HFFc6 (cell line): ENCODE measurements around the gene TREX2. TPM values are rescaled to one million over a fixed set of nuclear protein-coding genes. Genes with fewer than 3 reads are reported as not detected.

Experiments used
- DNase-seq: peaks from one replicate; pipeline ENCODE4 v3.0.0-alpha.2; 2018
- H3K27ac Mint-ChIP-seq: 2 replicates; pipeline ENCODE4 v1.8.0; 2020; ENCODE audit warnings: mild to moderate bottlenecking, mixed read lengths
- H3K27me3 Mint-ChIP-seq: 2 replicates; pipeline ENCODE4 v1.8.0; 2021; ENCODE audit warnings: mild to moderate bottlenecking, moderate library complexity, mixed read lengths; ENCODE audit not compliant: insufficient read depth
- H3K36me3 Mint-ChIP-seq: 2 replicates; pipeline ENCODE4 v1.8.0; 2021; ENCODE audit warnings: low read depth, mixed read lengths
- H3K4me1 Mint-ChIP-seq: 2 replicates; pipeline ENCODE4 v1.8.0; 2020; ENCODE audit warnings: low read depth, mixed read lengths
- H3K4me3 Mint-ChIP-seq: 2 replicates; pipeline ENCODE4 v1.8.0; 2020; ENCODE audit warnings: mild to moderate bottlenecking, moderate library complexity, mixed read lengths
- H3K9me3 Mint-ChIP-seq: 2 replicates; pipeline ENCODE4 v1.8.0; 2020; ENCODE audit warnings: mild to moderate bottlenecking, mixed read lengths
- CTCF ChIP-seq: fragments of 200-600 bp; sonication (generic); IDR thresholded peaks from 2 replicates; pipeline ENCODE4 v1.5.0; 2021; ENCODE audit warnings: antibody characterized with exemption, mild to moderate bottlenecking
- total RNA-seq, 6 experiments: library from RNA; stranded (reverse); fragmentation: NEBNext Ultra II Directional; extraction: Animal tissue kit (Norgen Biotek cat#: 25700); gene quantifications; 2 replicates in 1 of 6; 3 replicates in 5 of 6; pipeline ENCODE4 v1.2.3, GENCODE V29; 2021

The TREX2 gene
- total RNA-seq, 6 experiments from 2014 or later, result 0.33 to 0.99 (median 0.69) TPM

- Mint-ChIP-seq H3K4me3 (no peak overlapping the region), H3K27ac (no peak overlapping the region), H3K9me3 (no peaks in the 10 kb centered on the region), H3K4me1 (peaks cover 18% of the 10 kb centered on the region), H3K27me3 (peaks cover 1% of the 10 kb centered on the region; the same call in 1 of the 2 replicates), H3K36me3 (peaks cover 10% of the 10 kb centered on the region)
- no peak for DNase-seq
- no peak for TF ChIP-seq CTCF
Observed at GRCh38 chrX:153457827-153458466, 12.1 kb upstream of the TREX2 start.

- peaks cover 18% of the 10 kb centered on the region for H3K4me1 Mint-ChIP-seq
- H3K36me3 Mint-ChIP-seq, result peaks cover 10% of the 10 kb centered on the region
- no peaks in the 10 kb centered on the region for H3K9me3 Mint-ChIP-seq
- no peak overlapping the region for H3K27ac Mint-ChIP-seq
- H3K27me3 Mint-ChIP-seq, result peaks cover 1% of the 10 kb centered on the region; the same call in 1 of the 2 replicates
- no peak for TF ChIP-seq CTCF
- no peak for DNase-seq
- H3K4me3 Mint-ChIP-seq, result no peak overlapping the region
Observed at GRCh38 chrX:153457136-153457825, 11.4 kb upstream of the TREX2 start.

GRCh38 chrX:153456704-153457103 lies 10.8 kb upstream of the TREX2 start:
- no peak overlapping the region for H3K27ac Mint-ChIP-seq
- no peak for TF ChIP-seq CTCF
- no peak overlapping the region for H3K4me3 Mint-ChIP-seq
- peaks cover 7% of the 10 kb centered on the region for H3K36me3 Mint-ChIP-seq
- H3K9me3 Mint-ChIP-seq, result no peaks in the 10 kb centered on the region
- peaks cover 18% of the 10 kb centered on the region for H3K4me1 Mint-ChIP-seq
- H3K27me3 Mint-ChIP-seq, result peaks cover 1% of the 10 kb centered on the region; the same call in 1 of the 2 replicates
- no peak for DNase-seq

- Mint-ChIP-seq H3K27ac (no peak overlapping the region), H3K36me3 (peaks cover 4% of the 10 kb centered on the region; the same call in 1 of the 2 replicates), H3K4me1 (peaks cover 18% of the 10 kb centered on the region), H3K4me3 (no peak overlapping the region), H3K27me3 (no peaks in the 10 kb centered on the region), H3K9me3 (no peaks in the 10 kb centered on the region)
- TF ChIP-seq CTCF, result no peak
- DNase-seq, result no peak
Observed at GRCh38 chrX:153456161-153456560, 10.3 kb upstream of the TREX2 start.

GRCh38 chrX:153455571-153455970 lies 9.7 kb upstream of the TREX2 start:
- Mint-ChIP-seq H3K4me3 (no peak overlapping the region), H3K27ac (no peak overlapping the region), H3K27me3 (no peaks in the 10 kb centered on the region), H3K4me1 (peaks cover 14% of the 10 kb centered on the region), H3K36me3 (peaks cover 4% of the 10 kb centered on the region; the same call in 1 of the 2 replicates), H3K9me3 (no peaks in the 10 kb centered on the region)
- DNase-seq, result no peak
- TF ChIP-seq CTCF, result no peak
